Measurements from ENCODE around the gene TMEM250. TPM values are rescaled to one million over a fixed set of nuclear protein-coding genes. Genes with fewer than 3 reads are reported as not detected.

Gene TMEM250
- total RNA-seq, 1 donor from 2014 or later, result 33.6 TPM

DNA sequence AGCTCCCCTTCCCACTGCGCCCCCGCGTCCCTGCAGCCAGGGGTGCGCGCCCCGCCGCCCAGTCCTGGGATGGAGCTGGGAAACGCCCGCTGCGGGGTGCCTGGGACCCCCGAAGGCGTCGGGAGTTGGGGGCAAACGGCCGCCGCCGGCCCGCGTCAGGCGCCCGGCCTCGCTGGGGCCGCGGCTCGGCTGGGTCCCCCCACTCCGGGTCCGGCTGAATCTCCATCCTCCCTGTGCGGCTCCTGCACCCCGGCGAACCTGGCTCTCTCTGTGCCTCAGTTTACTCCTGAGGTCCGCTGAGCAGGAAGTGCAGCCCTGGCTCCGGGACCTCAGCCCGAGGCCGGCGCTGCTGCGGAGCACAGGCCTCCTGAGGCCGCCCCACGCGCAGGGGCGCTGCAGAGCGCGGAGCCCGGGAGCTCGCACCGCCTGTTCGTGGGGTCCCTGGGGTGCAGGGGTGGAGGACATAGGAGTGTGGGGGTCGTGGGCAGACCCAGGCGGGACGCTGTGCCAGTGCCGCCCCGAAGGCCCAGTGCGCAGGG is 13.9 kb upstream of the TMEM250 start:
- peaks cover 15% of the 10 kb centered on the region for H3K27me3 Mint-ChIP-seq (ENCODE audit: unreplicated experiment)
- no peaks in the 10 kb centered on the region for H3K9me3 Mint-ChIP-seq (ENCODE audit: unreplicated experiment)
- no peak overlapping the region for H3K27ac Mint-ChIP-seq (ENCODE audit: unreplicated experiment)
- no peak overlapping the region for H3K4me3 Mint-ChIP-seq (ENCODE audit: unreplicated experiment)
- TF ChIP-seq, protein P1, sequence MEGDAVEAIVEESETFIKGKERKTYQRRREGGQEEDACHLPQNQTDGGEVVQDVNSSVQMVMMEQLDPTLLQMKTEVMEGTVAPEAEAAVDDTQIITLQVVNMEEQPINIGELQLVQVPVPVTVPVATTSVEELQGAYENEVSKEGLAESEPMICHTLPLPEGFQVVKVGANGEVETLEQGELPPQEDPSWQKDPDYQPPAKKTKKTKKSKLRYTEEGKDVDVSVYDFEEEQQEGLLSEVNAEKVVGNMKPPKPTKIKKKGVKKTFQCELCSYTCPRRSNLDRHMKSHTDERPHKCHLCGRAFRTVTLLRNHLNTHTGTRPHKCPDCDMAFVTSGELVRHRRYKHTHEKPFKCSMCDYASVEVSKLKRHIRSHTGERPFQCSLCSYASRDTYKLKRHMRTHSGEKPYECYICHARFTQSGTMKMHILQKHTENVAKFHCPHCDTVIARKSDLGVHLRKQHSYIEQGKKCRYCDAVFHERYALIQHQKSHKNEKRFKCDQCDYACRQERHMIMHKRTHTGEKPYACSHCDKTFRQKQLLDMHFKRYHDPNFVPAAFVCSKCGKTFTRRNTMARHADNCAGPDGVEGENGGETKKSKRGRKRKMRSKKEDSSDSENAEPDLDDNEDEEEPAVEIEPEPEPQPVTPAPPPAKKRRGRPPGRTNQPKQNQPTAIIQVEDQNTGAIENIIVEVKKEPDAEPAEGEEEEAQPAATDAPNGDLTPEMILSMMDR (IDR thresholded peaks at IDR 0.05; ENCODE audit: unreplicated experiment), result no peak
- DNase-seq (ENCODE audit: low spot score), result no peak
- no peaks in the 10 kb centered on the region for H3K4me1 Mint-ChIP-seq (ENCODE audit: unreplicated experiment)
- H3K36me3 Mint-ChIP-seq (ENCODE audit: low read depth, unreplicated experiment), result no peaks in the 10 kb centered on the region

DNA sequence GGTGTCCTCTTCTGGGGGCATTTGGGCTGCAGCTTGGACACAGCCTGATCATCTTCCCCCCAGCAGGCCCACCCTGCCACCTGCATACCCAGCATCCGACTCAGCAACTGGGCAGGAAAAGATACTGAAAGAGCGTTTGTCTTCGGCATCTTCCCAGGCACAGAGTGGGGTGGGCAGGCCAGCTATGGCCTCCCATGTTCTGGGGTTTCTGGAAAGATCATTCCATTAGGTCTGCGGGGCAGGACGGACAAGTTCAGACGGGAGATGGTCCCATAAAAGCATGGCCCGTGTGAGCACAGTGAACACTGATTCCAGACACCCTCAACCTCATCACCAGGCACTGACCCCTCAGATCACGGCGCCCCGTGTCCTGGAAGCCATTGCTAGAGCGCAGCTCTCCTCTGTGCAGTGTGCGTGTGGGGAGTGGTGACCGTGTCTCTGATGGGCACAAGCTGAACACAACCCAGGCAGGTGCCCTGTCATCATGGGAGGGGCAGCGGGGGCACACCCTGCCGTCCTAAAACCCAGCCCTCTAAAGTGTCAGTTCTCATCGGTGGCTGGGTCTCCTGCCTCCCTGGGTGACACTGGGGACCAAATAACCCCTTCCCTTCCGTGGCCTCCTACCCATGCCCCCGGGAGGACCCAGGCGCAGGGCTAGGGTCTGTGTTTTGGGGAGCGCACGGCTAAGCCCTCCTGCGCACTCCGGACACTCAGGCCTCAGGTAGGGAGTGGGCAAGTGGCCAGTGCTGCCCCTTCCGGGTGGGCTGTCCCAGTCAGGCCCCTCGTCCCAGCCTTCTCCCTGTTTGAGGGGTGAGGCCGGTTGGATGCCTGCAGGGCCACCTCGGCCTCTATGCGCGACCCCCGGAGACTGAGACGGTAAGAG is 13.2 kb upstream of the TMEM250 start:
- Mint-ChIP-seq H3K9me3 (ENCODE audit: unreplicated experiment) (no peaks in the 10 kb centered on the region), H3K36me3 (ENCODE audit: low read depth, unreplicated experiment) (no peaks in the 10 kb centered on the region), H3K4me1 (ENCODE audit: unreplicated experiment) (no peaks in the 10 kb centered on the region), H3K27ac (ENCODE audit: unreplicated experiment) (no peak overlapping the region), H3K4me3 (ENCODE audit: unreplicated experiment) (no peak overlapping the region), H3K27me3 (ENCODE audit: unreplicated experiment) (peaks cover 15% of the 10 kb centered on the region)
- TF ChIP-seq, protein P1 (IDR thresholded peaks at IDR 0.05; ENCODE audit: unreplicated experiment), result no peak
- DNase-seq (ENCODE audit: low spot score), result no peak

DNA sequence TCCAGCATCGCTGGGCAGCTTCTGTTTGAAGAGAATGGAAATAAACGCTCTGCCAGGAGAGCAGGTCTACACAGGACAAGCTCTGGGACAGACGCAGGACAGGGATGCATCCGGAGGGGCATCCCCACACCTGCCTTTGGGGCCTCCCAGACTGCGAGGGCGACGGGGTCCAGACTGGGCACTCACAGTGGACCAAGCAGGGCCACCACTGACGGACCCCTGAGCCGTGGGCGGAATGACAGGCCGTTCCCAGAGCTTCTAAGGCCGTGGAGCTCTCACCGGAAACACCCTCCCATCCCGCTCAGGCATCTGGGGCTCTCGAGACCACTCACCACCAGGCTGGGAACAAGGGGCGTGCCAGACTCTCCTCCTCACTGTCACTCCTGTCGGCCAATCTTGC is 10.5 kb upstream of the TMEM250 start:
- Mint-ChIP-seq H3K36me3 (ENCODE audit: low read depth, unreplicated experiment) (peaks cover 5% of the 10 kb centered on the region), H3K27ac (ENCODE audit: unreplicated experiment) (no peak overlapping the region), H3K27me3 (ENCODE audit: unreplicated experiment) (peaks cover 18% of the 10 kb centered on the region), H3K4me1 (ENCODE audit: unreplicated experiment) (no peaks in the 10 kb centered on the region), H3K4me3 (ENCODE audit: unreplicated experiment) (no peak overlapping the region), H3K9me3 (ENCODE audit: unreplicated experiment) (no peaks in the 10 kb centered on the region)
- DNase-seq (ENCODE audit: low spot score), result no peak
- TF ChIP-seq, protein P1 (IDR thresholded peaks at IDR 0.05; ENCODE audit: unreplicated experiment), result no peak

DNA sequence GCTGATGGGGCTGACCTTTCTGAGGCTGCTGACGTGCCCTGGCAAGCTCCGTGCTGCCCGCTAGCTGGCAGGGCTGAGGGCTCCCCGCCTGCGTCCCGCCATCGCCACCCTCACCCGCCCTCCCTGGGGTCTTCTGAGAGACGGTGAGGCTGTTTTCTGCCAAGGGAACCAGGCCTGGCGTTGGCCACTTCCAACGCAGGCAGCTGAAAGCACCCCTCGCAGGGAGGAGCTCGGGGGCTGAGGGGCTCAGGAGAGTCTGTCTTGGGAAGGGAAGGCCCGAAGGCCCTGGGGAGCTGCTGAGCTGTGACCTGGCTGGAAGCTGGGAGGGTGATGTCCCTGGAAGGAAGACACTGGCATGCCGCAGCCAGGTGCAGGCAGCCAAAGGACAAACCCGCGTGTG is 9.8 kb upstream of the TMEM250 start:
- Mint-ChIP-seq H3K27me3 (ENCODE audit: unreplicated experiment) (peaks cover 14% of the 10 kb centered on the region), H3K9me3 (ENCODE audit: unreplicated experiment) (no peaks in the 10 kb centered on the region), H3K4me1 (ENCODE audit: unreplicated experiment) (no peaks in the 10 kb centered on the region), H3K27ac (ENCODE audit: unreplicated experiment) (no peak overlapping the region), H3K36me3 (ENCODE audit: low read depth, unreplicated experiment) (peaks cover 5% of the 10 kb centered on the region), H3K4me3 (ENCODE audit: unreplicated experiment) (no peak overlapping the region)
- DNase-seq (ENCODE audit: low spot score), result no peak
- TF ChIP-seq, protein P1 (IDR thresholded peaks at IDR 0.05; ENCODE audit: unreplicated experiment), result no peak

DNA sequence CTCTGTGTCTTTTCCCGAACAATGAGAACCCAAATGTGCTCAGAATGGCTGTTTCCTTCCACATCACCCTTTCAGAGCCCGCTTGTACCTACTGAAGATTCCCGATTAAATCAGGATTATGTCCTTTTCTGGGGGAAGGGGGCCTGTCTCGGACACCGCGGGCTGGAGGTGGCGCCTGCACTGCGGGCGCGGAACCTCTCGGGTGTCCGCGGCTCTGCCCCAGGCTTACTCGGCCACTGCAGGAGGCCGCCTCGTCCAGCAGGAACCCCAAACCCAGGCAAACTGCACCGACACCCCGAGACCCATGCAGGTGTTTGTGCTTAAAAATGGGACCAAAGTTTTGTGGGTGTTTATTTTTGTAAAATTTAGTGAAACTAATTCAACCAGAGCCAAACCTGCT is 8.6 kb upstream of the TMEM250 start:
- peaks cover 5% of the 10 kb centered on the region for H3K36me3 Mint-ChIP-seq (ENCODE audit: low read depth, unreplicated experiment)
- peaks cover 14% of the 10 kb centered on the region for H3K27me3 Mint-ChIP-seq (ENCODE audit: unreplicated experiment)
- no peaks in the 10 kb centered on the region for H3K4me1 Mint-ChIP-seq (ENCODE audit: unreplicated experiment)
- H3K27ac Mint-ChIP-seq (ENCODE audit: unreplicated experiment), result no peak overlapping the region
- DNase-seq (ENCODE audit: low spot score), result no peak
- H3K4me3 Mint-ChIP-seq (ENCODE audit: unreplicated experiment), result no peak overlapping the region
- H3K9me3 Mint-ChIP-seq (ENCODE audit: unreplicated experiment), result no peaks in the 10 kb centered on the region
- TF ChIP-seq, protein P1 (IDR thresholded peaks at IDR 0.05; ENCODE audit: unreplicated experiment), result no peak
